GM03348 (cell line): ENCODE measurements around the gene LYSMD3.
"Not testable (repeated sequence)": the region's sequence is repeated elsewhere in the genome, so short reads cannot be mapped to it uniquely, and the experiment has no call there.

Source experiments
- DNase-seq: peaks from one replicate; pipeline ENCODE4 v3.0.0; 2012; ENCODE audit warnings: low spot score

The LYSMD3 gene

GRCh38 chr5:90529194-90529938, at the start of gene LYSMD3:
TSS of gene LYSMD3 (minus strand) at chr5:90529584. CDS start at chr5:90525289, 4,295 bp downstream.
- DNase-seq = peak; percentile 100

GRCh38 chr5:90576566-90576965, 47.2 kb upstream of the LYSMD3 start:
- not testable (repeated sequence) for DNase-seq

GRCh38 chr5:90575712-90576111, 46.3 kb upstream of the LYSMD3 start:
- DNase-seq = no peak

- no peak for DNase-seq
Measured at GRCh38 chr5:90571147-90571773, 41.9 kb upstream of the LYSMD3 start.

- DNase-seq = no peak
Measured at GRCh38 chr5:90570034-90570433, 40.6 kb upstream of the LYSMD3 start.

GRCh38 chr5:90569084-90569483, 39.7 kb upstream of the LYSMD3 start:
- DNase-seq = no peak

GRCh38 chr5:90565491-90565890, 36.1 kb upstream of the LYSMD3 start:
- DNase-seq = no peak

GRCh38 chr5:90563108-90563507, 33.7 kb upstream of the LYSMD3 start:
- DNase-seq = no peak

GRCh38 chr5:90562341-90562740, 33.0 kb upstream of the LYSMD3 start:
- no peak for DNase-seq

- no peak for DNase-seq
Measured at GRCh38 chr5:90561766-90562165, 32.4 kb upstream of the LYSMD3 start.

GRCh38 chr5:90560771-90561170, 31.4 kb upstream of the LYSMD3 start:
- no peak for DNase-seq

- DNase-seq = peak; percentile 25
Measured at GRCh38 chr5:90558344-90559192, 29.2 kb upstream of the LYSMD3 start, which contains the start of gene ADGRV1. TSS of gene ADGRV1 (plus strand) at chr5:90558797. CDS start at chr5:90558896, 99 bp downstream.

GRCh38 chr5:90557871-90558270, 28.5 kb upstream of the LYSMD3 start:
- DNase-seq = no peak

GRCh38 chr5:90557391-90557790, 28.0 kb upstream of the LYSMD3 start:
- DNase-seq = no peak

- no peak for DNase-seq
Measured at GRCh38 chr5:90555666-90556065, 26.3 kb upstream of the LYSMD3 start.

- DNase-seq = no peak
Measured at GRCh38 chr5:90554358-90555006, 25.1 kb upstream of the LYSMD3 start.

GRCh38 chr5:90553711-90554110, 24.3 kb upstream of the LYSMD3 start:
- no peak for DNase-seq

GRCh38 chr5:90551376-90551775, 22.0 kb upstream of the LYSMD3 start:
- DNase-seq = no peak

- no peak for DNase-seq
Measured at GRCh38 chr5:90550963-90551362, 21.6 kb upstream of the LYSMD3 start.

GRCh38 chr5:90549729-90550275, 20.4 kb upstream of the LYSMD3 start:
- no peak for DNase-seq

- no peak for DNase-seq
Measured at GRCh38 chr5:90549223-90549622, 19.8 kb upstream of the LYSMD3 start.

GRCh38 chr5:90548069-90548593, 18.7 kb upstream of the LYSMD3 start:
- DNase-seq = no peak
